SU-DHL-6 (cell line): ENCODE data around the gene SRD5A1.

Experiments
- H2AFZ ChIP-seq: fragments of 200-600 bp; sonication (generic); 2 replicates; pipeline ENCODE4 v1.6.1; 2014; ENCODE audit warnings: low read depth, mild to moderate bottlenecking, moderate library complexity, mixed read lengths, antibody characterized with exemption, low read length; ENCODE audit not compliant: severe bottlenecking
- H3F3A ChIP-seq: fragments of 200-600 bp; shearing (Covaris generic); 2 replicates; pipeline ENCODE4 v1.6.0; 2016; ENCODE audit warnings: antibody characterized with exemption, mild to moderate bottlenecking; ENCODE audit not compliant: insufficient read depth
- H3K27ac ChIP-seq: fragments of 200-600 bp; sonication (generic); 2 replicates; pipeline ENCODE4 v1.5.1; 2016; ENCODE audit warnings: low read depth, mild to moderate bottlenecking, low read length, moderate library complexity, mixed read lengths
- H3K27me3 ChIP-seq: fragments of 200-600 bp; sonication (generic), shearing (Covaris generic); 2 replicates; pipeline ENCODE4 v1.6.0; 2014; ENCODE audit warnings: mild to moderate bottlenecking, low read length
- H3K36me3 ChIP-seq: fragments of 200-600 bp; sonication (generic); 2 replicates; pipeline ENCODE4 v1.6.1; 2014; ENCODE audit warnings: mild to moderate bottlenecking, low read length, mixed read lengths
- H3K4me2 ChIP-seq: fragments of 300-600, 200-600 bp; shearing (Covaris generic), sonication (generic); 2 replicates; pipeline ENCODE4 v1.6.0; 2014; ENCODE audit warnings: low read length, low read depth, mild to moderate bottlenecking; ENCODE audit not compliant: poor library complexity, severe bottlenecking
- H3K4me3 ChIP-seq: fragments of 200-600 bp; sonication (generic); 2 replicates; pipeline ENCODE4 v1.5.1; 2014; ENCODE audit warnings: antibody characterized with exemption, low read length, mild to moderate bottlenecking, mixed read lengths; ENCODE audit not compliant: insufficient read depth, poor library complexity, severe bottlenecking
- H3K79me2 ChIP-seq: fragments of 200-600 bp; sonication (generic); 2 replicates; pipeline ENCODE4 v1.6.1; 2014; ENCODE audit warnings: mild to moderate bottlenecking, low read length, moderate library complexity; ENCODE audit not compliant: insufficient read depth
- H3K9ac ChIP-seq: fragments of 200-600 bp; sonication (generic); 2 replicates; pipeline ENCODE4 v1.7.0; 2014; ENCODE audit warnings: mild to moderate bottlenecking, low read length
- H3K9me2 ChIP-seq: fragments of 200-600 bp; sonication (generic); replicated peaks from 2 replicates; pipeline ENCODE4 v1.6.1; 2014; ENCODE audit warnings: low read length; ENCODE audit not compliant: insufficient read depth
- H3K9me3 ChIP-seq: fragments of 200-600 bp; sonication (generic); 2 replicates; pipeline ENCODE4 v1.6.1; 2014; ENCODE audit warnings: low read length, mixed read lengths; ENCODE audit not compliant: insufficient read depth
- H4K20me1 ChIP-seq: fragments of 200-600 bp; sonication (generic); 2 replicates; pipeline ENCODE4 v1.6.1; 2014; ENCODE audit warnings: low read depth, mild to moderate bottlenecking, antibody characterized with exemption, low read length, moderate library complexity, mixed read lengths
- EZH2phosphoT487 ChIP-seq: fragments of 200-600 bp; sonication (generic), shearing (Covaris generic); conservative IDR thresholded peaks from 2 replicates; pipeline ENCODE4 v1.6.1; 2018; ENCODE audit warnings: mild to moderate bottlenecking, antibody characterized with exemption, low read length, moderate library complexity, mixed read lengths
- TF ChIP-seq, protein P1 (sequence below): fragments of 200-600 bp; sonication (generic); IDR thresholded peaks from one replicate; pipeline ENCODE4 v1.5.1; 2017; ENCODE audit warnings: antibody characterized with exemption, mild to moderate bottlenecking, low read length, moderate library complexity; ENCODE audit not compliant: insufficient read depth, poor library complexity, severe bottlenecking

SRD5A1 gene

DNA sequence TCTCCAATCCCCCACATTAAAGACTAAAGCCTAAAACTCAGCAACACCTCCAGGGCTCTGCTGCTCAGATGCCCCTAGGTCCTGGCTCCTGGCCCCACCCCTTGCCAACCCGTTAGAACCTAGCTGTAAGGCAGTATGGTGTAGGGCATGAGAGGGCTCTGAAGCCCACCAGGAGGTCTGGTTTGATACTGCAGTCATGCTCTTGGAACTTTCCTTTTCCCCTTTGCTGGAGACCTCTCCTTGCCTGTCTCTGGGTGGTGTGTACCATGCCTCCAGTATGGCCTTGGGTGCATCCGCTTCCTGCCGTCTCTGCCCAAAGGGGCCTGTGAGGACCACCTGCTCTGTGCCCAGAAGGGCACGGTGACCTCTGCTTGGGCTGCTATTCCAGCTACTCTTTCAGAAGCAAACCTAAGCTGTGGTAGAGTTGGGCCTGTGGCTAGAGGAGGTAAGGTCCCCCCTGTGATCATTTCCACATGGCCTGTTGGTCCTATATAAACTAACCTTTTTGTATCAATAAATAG is 83.4 kb downstream of the SRD5A1 start:
- H4K20me1 ChIP-seq: peaks cover 39% of the 10 kb centered on the region
- TF ChIP-seq EZH2phosphoT487: no peak
- TF ChIP-seq, protein P1, sequence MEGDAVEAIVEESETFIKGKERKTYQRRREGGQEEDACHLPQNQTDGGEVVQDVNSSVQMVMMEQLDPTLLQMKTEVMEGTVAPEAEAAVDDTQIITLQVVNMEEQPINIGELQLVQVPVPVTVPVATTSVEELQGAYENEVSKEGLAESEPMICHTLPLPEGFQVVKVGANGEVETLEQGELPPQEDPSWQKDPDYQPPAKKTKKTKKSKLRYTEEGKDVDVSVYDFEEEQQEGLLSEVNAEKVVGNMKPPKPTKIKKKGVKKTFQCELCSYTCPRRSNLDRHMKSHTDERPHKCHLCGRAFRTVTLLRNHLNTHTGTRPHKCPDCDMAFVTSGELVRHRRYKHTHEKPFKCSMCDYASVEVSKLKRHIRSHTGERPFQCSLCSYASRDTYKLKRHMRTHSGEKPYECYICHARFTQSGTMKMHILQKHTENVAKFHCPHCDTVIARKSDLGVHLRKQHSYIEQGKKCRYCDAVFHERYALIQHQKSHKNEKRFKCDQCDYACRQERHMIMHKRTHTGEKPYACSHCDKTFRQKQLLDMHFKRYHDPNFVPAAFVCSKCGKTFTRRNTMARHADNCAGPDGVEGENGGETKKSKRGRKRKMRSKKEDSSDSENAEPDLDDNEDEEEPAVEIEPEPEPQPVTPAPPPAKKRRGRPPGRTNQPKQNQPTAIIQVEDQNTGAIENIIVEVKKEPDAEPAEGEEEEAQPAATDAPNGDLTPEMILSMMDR: no peak

DNA sequence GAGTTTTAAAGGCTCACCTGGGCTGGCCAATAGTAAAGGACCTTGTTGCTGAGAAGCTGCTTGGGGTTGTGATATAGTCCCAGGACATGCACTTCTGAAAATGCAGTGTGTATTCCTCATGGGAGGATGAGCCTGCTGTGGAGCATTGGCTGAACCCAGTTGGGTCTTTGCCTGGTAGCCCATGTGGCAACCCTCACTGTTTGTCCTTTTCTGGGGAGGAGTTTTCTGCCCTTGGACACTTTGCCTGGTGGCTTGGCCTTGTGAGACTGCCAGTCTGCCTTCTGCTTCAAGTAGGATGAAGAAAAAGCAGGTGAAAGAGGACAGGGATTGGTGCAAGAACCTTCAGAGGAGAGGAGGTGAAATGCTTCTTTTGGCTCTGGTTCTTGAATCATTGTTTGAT is 84.0 kb downstream of the SRD5A1 start:
- Histone ChIP-seq H3K9ac (peak overlapping the region; percentile 60; the same call in 1 of the 2 replicates), H3F3A (peaks cover 37% of the 10 kb centered on the region), H3K36me3 (no peaks in the 10 kb centered on the region), H3K27me3 (no peaks in the 10 kb centered on the region), H3K4me2 (peak overlapping the region; percentile 95), H3K9me3 (no peaks in the 10 kb centered on the region), H3K79me2 (peaks cover 78% of the 10 kb centered on the region), H3K27ac (peak overlapping the region; percentile 22; the same call in 1 of the 2 replicates), H3K4me3 (no peak overlapping the region), H2AFZ (no peak overlapping the region), H3K9me2 (no peaks in the 10 kb centered on the region), H4K20me1 (peaks cover 39% of the 10 kb centered on the region)
- TF ChIP-seq, protein P1: no peak
- no peak for TF ChIP-seq EZH2phosphoT487

More for the DNA sequence above, 83.4 kb downstream of the SRD5A1 start:
- H3K4me2 ChIP-seq: peak overlapping the region; percentile 95
- H3K36me3 ChIP-seq: no peaks in the 10 kb centered on the region
- no peak overlapping the region for H2AFZ ChIP-seq
- peaks cover 73% of the 10 kb centered on the region for H3K79me2 ChIP-seq
- no peaks in the 10 kb centered on the region for H3K9me2 ChIP-seq
- H3K4me3 ChIP-seq: peak overlapping the region; percentile 72
- H3K9ac ChIP-seq: peak overlapping the region; percentile 60; the same call in 1 of the 2 replicates
- no peaks in the 10 kb centered on the region for H3K27me3 ChIP-seq
- H3K27ac ChIP-seq: no peak overlapping the region
- peaks cover 31% of the 10 kb centered on the region for H3F3A ChIP-seq
- no peaks in the 10 kb centered on the region for H3K9me3 ChIP-seq

DNA sequence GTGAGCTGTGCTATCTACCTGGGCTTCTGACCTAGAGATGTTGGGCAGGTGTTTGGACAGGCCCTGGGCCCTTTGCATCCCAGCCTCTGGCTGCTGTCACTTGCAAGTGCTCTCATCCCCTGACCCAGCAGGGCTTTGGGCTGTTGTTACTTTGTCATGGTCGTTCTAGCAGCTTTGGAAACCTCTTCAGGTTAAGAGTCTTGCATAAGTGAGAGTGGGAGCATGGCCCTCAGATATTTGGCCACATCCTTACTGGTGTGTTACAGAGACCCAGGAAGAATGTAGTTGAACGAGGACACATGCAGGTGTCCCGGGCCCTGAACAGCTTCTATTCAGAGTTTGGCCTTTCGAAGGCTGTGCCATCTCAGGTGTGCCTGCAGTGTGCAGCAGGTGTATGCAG is 84.4 kb downstream of the SRD5A1 start:
- Histone ChIP-seq H3K27me3 (no peaks in the 10 kb centered on the region), H3K4me2 (peak overlapping the region; percentile 95), H3K27ac (peak overlapping the region; percentile 22; the same call in 1 of the 2 replicates), H3K79me2 (peaks cover 83% of the 10 kb centered on the region), H3K9ac (peak overlapping the region; percentile 60; the same call in 1 of the 2 replicates), H3K36me3 (no peaks in the 10 kb centered on the region), H3K4me3 (no peak overlapping the region), H3F3A (peaks cover 39% of the 10 kb centered on the region), H3K9me2 (no peaks in the 10 kb centered on the region), H4K20me1 (peaks cover 39% of the 10 kb centered on the region), H2AFZ (no peak overlapping the region), H3K9me3 (no peaks in the 10 kb centered on the region)
- TF ChIP-seq EZH2phosphoT487: no peak
- TF ChIP-seq, protein P1: no peak
